Activated naive CD8-positive, alpha-beta T cell treated with anti-CD3 and anti-CD28 coated beads for 36 hours (primary cell): Measurements from ENCODE around the gene MCM6. TPM values are rescaled to one million over a fixed set of nuclear protein-coding genes. Genes with fewer than 3 reads are reported as not detected.
"Not testable (repeated sequence)": the region's sequence is repeated elsewhere in the genome, so short reads cannot be mapped to it uniquely, and the experiment has no call there.

Source experiments
- DNase-seq: peaks from one replicate; pipeline ENCODE4 v3.0.0; 2021
- H3K27ac Mint-ChIP-seq: one replicate; pipeline ENCODE4 v1.8.0; 2022; ENCODE audit warnings: mild to moderate bottlenecking, moderate library complexity, mixed read lengths
- H3K27me3 Mint-ChIP-seq: one replicate; pipeline ENCODE4 v1.8.0; 2022; ENCODE audit warnings: mild to moderate bottlenecking, mixed read lengths
- H3K36me3 Mint-ChIP-seq: one replicate; pipeline ENCODE4 v1.8.0; 2021; ENCODE audit warnings: mild to moderate bottlenecking, mixed read lengths
- H3K4me1 Mint-ChIP-seq: one replicate; pipeline ENCODE4 v1.8.0; 2021; ENCODE audit warnings: mixed read lengths
- H3K4me3 Mint-ChIP-seq: one replicate; pipeline ENCODE4 v1.8.0; 2022; ENCODE audit warnings: mild to moderate bottlenecking, moderate library complexity, mixed read lengths
- H3K9me3 Mint-ChIP-seq: one replicate; pipeline ENCODE4 v1.8.0; 2022; ENCODE audit warnings: mixed read lengths
- total RNA-seq, 2 experiments: library from RNA; stranded (reverse); gene quantifications; one replicate each; pipeline ENCODE4 v1.2.3, GENCODE V29; 2021

Gene MCM6
- 100 to 1,000 TPM; 229 to 232 TPM for total RNA-seq

DNA sequence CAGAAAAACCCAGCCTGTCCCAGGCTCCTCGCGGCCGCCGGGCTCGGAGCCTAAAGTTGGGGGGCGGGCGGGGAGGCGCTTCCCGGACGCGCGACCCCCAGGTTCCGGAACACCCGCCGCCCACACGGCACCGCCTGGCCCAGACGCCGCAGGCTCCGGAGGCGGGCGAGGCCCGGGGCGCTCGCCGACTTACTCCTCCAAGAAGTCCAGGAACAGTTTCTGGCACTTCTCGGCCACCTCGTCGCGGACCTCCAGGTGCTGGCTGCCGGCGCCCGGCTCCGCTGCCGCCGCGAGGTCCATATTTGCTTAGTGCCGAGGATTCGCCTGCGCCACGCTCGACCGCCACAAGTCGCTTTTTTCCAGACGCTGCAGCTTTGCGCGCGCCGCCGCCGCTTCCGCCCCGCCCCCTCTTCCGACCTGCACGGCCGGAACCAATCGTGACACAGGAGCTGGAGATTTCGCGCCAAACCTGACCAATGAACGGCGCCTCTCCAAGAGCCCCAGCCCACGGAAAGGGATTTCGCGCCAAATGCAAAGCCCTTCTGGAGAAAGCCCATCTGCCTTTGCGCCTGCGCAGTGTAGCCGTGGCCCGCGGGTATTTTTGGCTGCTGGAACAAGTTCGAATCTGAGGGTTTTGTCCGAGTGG, at the start of gene MCM6:
TSS of gene MCM6 (minus strand) at position 378 of the 646 bp plus-strand sequence. CDS start at position 300, 78 bp downstream.
- peak; percentile 99 for DNase-seq
- Mint-ChIP-seq H3K27ac (peak within 1 kb of the TSS; percentile 99), H3K4me3 (peak within 1 kb of the TSS; percentile 96), H3K4me1 (peaks cover 44% of the 10 kb centered on the region), H3K36me3 (peaks cover 44% of the 10 kb centered on the region), H3K27me3 (peaks cover 3% of the 10 kb centered on the region), H3K9me3 (no peaks in the 10 kb centered on the region)

DNA sequence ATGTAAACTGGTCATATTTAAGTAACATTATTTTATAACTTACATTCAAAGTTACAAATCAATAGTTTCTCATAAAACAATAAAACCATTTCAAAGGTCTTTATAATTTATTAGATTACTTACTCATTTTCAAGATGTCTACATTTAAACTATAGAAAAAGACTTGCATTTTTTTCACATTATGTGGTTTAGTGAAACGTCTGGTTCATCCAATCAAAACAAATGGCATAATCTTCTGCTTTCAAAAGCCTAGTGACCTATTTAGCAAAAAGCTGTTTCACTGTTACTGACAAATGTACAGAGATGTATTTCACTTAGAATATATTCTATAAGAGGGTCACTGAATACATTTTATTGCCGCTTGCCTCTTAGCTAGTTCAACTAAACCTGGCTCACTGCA, 49.3 kb upstream of the MCM6 start:
- Mint-ChIP-seq H3K36me3 (peaks cover 16% of the 10 kb centered on the region), H3K27ac (no peak overlapping the region), H3K4me3 (no peak overlapping the region), H3K4me1 (peaks cover 2% of the 10 kb centered on the region), H3K9me3 (no peaks in the 10 kb centered on the region), H3K27me3 (no peaks in the 10 kb centered on the region)
- DNase-seq, result no peak

DNA sequence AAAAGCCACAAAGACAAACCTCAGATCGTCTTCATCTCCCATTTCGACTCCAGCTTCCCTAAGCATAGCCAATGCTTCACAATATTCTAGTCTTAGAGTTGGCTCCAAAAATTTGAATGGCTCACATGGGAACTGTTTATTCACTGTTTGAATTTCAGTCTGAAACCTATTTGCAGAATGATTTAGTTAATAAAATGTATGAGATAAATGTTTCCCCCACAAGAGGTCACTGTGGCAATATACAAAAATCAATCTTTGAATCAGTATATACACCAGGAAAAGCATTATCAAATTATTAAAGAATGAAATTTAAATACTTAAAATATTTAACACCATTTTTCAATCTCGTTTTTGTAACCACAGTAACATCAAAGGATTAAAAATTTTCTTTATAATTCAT, 40.0 kb upstream of the MCM6 start:
- H3K4me3 Mint-ChIP-seq, result no peak overlapping the region
- H3K4me1 Mint-ChIP-seq, result peaks cover 6% of the 10 kb centered on the region
- DNase-seq, result no peak
- no peak overlapping the region for H3K27ac Mint-ChIP-seq
- peaks cover 7% of the 10 kb centered on the region for H3K36me3 Mint-ChIP-seq
- no peaks in the 10 kb centered on the region for H3K9me3 Mint-ChIP-seq
- H3K27me3 Mint-ChIP-seq, result no peaks in the 10 kb centered on the region

DNA sequence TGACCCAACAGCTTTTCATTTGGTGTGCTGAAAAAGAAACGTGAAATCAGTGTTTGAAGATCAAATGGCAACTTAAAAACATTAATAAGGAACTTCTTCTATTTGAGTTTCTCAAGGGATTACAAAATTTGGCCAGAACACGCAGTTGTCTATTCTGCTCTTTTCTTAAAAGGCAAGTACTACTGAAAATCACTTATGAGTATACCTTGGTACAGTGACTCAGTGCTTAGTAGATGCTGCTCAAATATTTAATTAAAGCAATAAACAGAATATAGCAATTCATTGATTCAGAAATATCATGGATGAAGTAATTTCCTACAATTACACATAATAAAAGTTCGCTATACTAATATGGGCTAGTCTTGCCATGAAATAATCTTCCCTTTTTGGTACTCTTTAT, 38.2 kb upstream of the MCM6 start:
- no peaks in the 10 kb centered on the region for H3K27me3 Mint-ChIP-seq
- H3K36me3 Mint-ChIP-seq, result peaks cover 12% of the 10 kb centered on the region
- DNase-seq, result no peak
- H3K27ac Mint-ChIP-seq, result no peak overlapping the region
- no peaks in the 10 kb centered on the region for H3K9me3 Mint-ChIP-seq
- H3K4me1 Mint-ChIP-seq, result peaks cover 9% of the 10 kb centered on the region
- H3K4me3 Mint-ChIP-seq, result no peak overlapping the region

DNA sequence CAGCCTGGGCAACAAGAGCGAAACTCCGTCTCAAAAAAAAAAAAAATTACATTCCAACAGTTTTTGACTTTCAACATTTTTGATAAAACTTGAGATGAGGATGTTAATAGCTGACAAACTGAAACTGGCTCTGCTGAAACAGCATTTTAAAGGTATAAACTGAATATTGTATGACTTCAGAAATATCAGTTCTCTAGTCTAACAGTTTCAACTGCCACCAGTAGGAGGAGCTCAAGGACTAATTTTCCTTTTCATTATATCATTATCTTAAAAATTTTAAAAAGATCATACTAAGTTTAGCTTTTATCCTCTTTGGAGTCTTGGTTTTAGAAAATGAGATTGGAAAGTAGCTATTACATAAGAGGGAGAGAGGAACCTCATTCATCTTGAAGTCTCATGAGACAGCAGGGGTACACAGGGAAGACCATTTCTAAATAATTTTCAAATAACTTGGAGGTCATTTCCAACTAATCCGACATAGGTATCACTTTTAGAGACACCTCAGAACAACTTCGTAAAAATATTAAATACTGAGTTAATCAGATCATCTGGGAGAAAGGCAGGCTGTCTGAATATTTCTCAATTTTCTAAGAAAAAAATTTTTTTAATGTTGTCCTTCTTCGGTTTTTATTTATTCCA, 37.6 kb upstream of the MCM6 start:
- no peaks in the 10 kb centered on the region for H3K9me3 Mint-ChIP-seq
- no peak overlapping the region for H3K27ac Mint-ChIP-seq
- DNase-seq, result no peak
- H3K4me3 Mint-ChIP-seq, result no peak overlapping the region
- no peaks in the 10 kb centered on the region for H3K27me3 Mint-ChIP-seq
- H3K36me3 Mint-ChIP-seq, result peaks cover 14% of the 10 kb centered on the region
- H3K4me1 Mint-ChIP-seq, result peaks cover 9% of the 10 kb centered on the region

DNA sequence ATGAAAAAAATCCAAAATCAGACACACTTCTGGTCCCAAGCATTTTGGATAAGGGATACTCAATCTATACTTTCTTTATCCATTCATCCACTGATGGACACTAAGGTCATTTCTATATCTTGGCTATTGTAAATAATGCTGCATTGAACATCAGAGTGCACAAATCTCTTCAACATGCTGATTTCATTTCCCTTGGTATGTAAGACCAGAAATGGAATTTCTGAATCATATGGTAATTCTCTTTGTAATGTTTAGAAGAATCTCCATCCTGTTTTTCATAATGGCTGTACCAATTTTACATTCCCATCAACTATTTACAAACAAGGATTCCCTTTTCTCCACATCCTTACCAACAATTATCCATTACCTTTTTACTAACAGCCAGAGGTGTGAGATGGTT, 33.7 kb upstream of the MCM6 start:
- no peak overlapping the region for H3K27ac Mint-ChIP-seq
- peaks cover 3% of the 10 kb centered on the region for H3K4me1 Mint-ChIP-seq
- no peak for DNase-seq
- no peak overlapping the region for H3K4me3 Mint-ChIP-seq
- H3K9me3 Mint-ChIP-seq, result no peaks in the 10 kb centered on the region
- no peaks in the 10 kb centered on the region for H3K27me3 Mint-ChIP-seq
- peaks cover 27% of the 10 kb centered on the region for H3K36me3 Mint-ChIP-seq

DNA sequence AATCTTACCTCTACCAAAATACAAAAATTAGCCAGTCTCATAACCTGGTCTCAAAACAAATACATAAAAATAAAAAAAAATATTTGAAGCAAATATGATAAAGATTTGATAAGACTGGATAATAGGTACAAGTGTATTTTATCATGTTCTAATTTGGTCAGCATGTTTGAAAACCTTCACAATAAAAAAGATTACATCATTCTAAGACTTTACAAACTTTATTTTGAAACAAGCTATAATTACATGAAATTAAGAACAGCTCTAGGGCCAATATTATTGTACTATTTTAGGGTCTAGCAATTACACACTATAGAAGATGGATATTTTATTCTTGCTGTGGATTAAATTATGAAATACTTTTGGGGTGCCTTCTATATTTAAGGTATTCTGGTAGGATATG, 29.4 kb upstream of the MCM6 start:
- H3K36me3 Mint-ChIP-seq, result peaks cover 23% of the 10 kb centered on the region
- H3K27ac Mint-ChIP-seq, result no peak overlapping the region
- H3K9me3 Mint-ChIP-seq, result no peaks in the 10 kb centered on the region
- H3K4me1 Mint-ChIP-seq, result peaks cover 3% of the 10 kb centered on the region
- H3K4me3 Mint-ChIP-seq, result no peak overlapping the region
- no peaks in the 10 kb centered on the region for H3K27me3 Mint-ChIP-seq
- no peak for DNase-seq

DNA sequence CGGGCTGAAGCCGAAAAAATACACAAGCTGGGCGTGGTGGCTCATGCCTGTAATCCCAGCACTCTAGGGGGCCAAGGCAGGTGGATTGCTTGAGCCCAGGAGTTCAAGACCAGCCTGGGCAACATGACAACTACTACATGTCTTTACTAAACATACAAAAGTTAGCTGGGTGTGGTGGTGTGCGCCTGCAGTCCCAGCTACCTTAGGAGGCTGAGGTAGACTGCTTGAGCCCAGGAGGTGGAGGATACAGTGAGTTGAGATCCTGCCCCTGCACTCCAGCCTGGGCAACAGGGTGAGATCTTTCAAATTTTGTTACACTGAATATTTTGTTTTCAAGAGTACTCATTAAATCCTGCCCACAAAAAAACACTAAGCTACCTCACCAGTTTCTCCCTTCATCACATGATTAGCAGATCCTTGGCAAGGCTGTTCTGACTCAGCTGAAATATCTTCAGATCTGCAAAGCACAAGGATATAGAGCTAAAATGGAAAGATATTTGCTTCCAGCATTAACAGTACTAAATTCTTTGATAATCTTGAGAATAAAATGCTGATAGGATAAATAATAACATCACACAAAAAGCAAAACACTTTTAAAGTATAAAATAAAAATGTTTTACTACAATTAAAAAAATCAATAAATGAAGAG, 28.2 kb upstream of the MCM6 start:
- H3K9me3 Mint-ChIP-seq, result no peaks in the 10 kb centered on the region
- no peaks in the 10 kb centered on the region for H3K27me3 Mint-ChIP-seq
- peaks cover 19% of the 10 kb centered on the region for H3K36me3 Mint-ChIP-seq
- no peak for DNase-seq
- H3K27ac Mint-ChIP-seq, result no peak overlapping the region
- no peaks in the 10 kb centered on the region for H3K4me1 Mint-ChIP-seq
- H3K4me3 Mint-ChIP-seq, result no peak overlapping the region

DNA sequence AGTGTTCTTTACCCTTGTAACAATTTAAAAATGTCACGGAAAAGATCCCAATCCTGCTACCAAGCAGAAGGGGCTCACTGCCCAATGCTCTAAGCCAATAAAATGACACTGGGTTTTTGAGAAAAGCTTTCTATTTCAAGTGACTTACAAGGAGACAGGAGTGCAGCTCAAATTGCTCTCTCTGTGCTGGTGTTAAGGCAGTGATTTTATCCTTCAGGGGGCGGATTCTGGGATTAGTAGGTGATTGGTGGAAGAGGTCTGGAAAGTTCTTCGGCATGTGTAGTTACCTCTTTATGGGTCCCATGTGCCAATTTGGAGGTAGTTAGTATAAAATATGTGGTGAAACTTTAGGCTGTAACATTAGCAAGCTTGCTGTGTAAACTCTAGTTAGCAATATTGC, 27.4 kb upstream of the MCM6 start:
- no peak for DNase-seq
- no peak overlapping the region for H3K27ac Mint-ChIP-seq
- no peak overlapping the region for H3K4me3 Mint-ChIP-seq
- H3K9me3 Mint-ChIP-seq, result no peaks in the 10 kb centered on the region
- H3K4me1 Mint-ChIP-seq, result no peaks in the 10 kb centered on the region
- H3K27me3 Mint-ChIP-seq, result no peaks in the 10 kb centered on the region
- peaks cover 13% of the 10 kb centered on the region for H3K36me3 Mint-ChIP-seq

DNA sequence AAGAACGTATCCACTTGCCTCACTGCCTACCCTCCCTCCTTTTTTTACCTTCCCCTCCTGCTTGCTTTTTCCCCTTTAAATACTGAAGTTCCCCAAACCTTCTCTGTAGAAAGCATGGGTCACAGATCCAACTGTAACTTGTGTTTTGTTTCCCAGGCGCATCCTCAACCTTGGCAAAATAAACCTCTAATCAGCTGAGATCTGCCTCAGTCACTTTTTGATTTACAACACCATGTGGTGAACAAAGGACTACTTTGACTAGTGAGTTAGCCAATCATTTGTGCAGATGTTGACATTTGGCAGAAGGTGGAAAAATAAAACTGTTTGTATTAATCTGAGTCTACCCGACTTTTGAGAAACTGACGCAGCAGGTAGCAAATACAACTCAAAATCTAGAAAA, 23.3 kb upstream of the MCM6 start:
- no peaks in the 10 kb centered on the region for H3K36me3 Mint-ChIP-seq
- H3K9me3 Mint-ChIP-seq, result no peaks in the 10 kb centered on the region
- H3K27me3 Mint-ChIP-seq, result no peaks in the 10 kb centered on the region
- no peaks in the 10 kb centered on the region for H3K4me1 Mint-ChIP-seq
- no peak overlapping the region for H3K4me3 Mint-ChIP-seq
- no peak overlapping the region for H3K27ac Mint-ChIP-seq
- no peak for DNase-seq

DNA sequence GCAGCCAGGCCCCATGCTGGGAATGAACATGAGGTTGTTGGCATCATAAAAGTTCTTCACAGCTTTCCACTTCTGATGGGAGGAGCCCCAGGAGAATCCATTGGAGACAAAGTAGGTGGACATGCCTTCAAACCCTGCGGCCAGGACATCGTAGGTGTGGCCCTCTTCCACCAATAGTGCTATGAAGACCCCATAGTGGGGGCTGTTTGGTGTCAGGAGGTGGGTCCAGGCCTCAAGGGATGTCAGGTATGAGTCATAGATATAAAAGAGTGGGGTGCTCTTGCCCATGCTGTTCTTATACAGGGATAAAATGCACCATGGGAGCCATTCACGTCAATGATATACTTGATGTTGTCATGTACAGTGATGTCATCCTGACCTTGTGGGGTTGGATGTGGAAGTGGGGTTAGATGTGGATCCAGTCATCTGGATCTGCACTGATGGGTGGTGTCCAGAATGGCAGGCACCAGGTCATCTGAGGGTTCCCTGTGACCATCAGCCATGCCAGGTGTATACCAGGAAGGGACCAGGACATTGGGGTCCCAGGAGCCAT, 22.1 kb upstream of the MCM6 start:
- Mint-ChIP-seq H3K27me3 (no peaks in the 10 kb centered on the region), H3K4me3 (no peak overlapping the region), H3K9me3 (no peaks in the 10 kb centered on the region), H3K27ac (no peak overlapping the region), H3K36me3 (no peaks in the 10 kb centered on the region), H3K4me1 (no peaks in the 10 kb centered on the region)
- DNase-seq, result no peak

DNA sequence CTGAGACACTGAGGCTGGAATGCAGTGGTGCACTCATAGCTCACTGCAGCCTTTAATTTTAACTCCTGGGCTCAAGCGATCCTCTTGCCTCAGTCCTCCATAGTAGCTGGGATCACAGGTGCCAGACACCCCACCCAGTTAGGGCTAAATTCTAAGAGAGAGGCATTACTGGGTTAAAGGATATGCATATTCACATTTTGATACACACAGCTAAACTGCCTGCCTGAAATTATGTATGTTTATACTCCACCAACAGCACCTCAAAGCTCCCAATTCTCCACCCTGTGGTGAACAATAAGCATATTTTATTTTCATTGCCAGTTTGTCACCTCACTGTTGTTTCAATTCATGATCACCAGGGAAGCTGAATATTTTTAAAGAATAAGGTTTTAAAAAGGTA, 18.7 kb upstream of the MCM6 start:
- no peak for DNase-seq
- H3K9me3 Mint-ChIP-seq, result no peaks in the 10 kb centered on the region
- H3K27me3 Mint-ChIP-seq, result no peaks in the 10 kb centered on the region
- H3K27ac Mint-ChIP-seq, result no peak overlapping the region
- no peak overlapping the region for H3K4me3 Mint-ChIP-seq
- H3K36me3 Mint-ChIP-seq, result no peaks in the 10 kb centered on the region
- no peaks in the 10 kb centered on the region for H3K4me1 Mint-ChIP-seq

DNA sequence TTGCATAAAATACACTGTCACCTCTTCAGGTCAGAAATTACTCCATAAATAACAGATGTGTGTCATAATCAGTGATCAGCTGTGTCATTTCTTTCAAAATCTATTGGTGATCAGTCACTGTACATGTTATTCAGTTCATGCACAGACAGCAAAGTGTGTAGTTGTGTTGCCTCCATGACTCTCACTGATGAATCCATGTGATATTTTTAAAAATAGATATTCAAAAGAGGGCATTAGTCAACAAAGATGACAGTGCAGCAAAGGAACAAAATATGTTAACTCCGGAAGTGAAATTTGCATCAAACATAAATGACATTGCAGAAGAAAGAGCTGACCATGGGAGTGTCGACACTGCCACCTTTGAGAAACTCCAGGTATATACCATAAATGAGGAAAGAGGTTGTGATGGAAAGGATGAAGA, 17.1 kb upstream of the MCM6 start:
- no peak overlapping the region for H3K27ac Mint-ChIP-seq
- no peaks in the 10 kb centered on the region for H3K9me3 Mint-ChIP-seq
- H3K27me3 Mint-ChIP-seq, result no peaks in the 10 kb centered on the region
- no peak for DNase-seq
- H3K4me3 Mint-ChIP-seq, result no peak overlapping the region
- no peaks in the 10 kb centered on the region for H3K4me1 Mint-ChIP-seq
- H3K36me3 Mint-ChIP-seq, result no peaks in the 10 kb centered on the region

DNA sequence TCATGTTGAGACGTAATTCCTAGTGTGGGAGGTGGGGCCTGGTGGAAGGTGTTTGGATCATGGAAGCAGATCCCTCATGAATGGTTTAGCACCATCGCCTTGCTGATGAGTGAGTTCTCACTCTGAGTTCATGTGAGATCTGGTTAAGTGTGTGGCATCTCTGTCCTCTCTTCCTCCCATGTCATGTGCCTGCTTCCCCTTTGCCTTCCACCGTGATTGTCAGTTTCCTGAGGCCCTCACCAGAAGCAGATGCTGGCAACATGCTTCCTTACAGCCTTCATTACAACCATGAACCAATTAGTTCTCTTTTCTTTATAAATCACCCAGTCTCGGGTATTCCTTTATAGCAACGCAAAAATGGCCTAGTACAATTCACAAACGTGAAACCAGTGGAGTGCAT, 14.6 kb upstream of the MCM6 start:
- Mint-ChIP-seq H3K27ac (no peak overlapping the region), H3K4me3 (no peak overlapping the region), H3K4me1 (no peaks in the 10 kb centered on the region), H3K9me3 (no peaks in the 10 kb centered on the region), H3K27me3 (no peaks in the 10 kb centered on the region), H3K36me3 (peaks cover 3% of the 10 kb centered on the region)
- no peak for DNase-seq

DNA sequence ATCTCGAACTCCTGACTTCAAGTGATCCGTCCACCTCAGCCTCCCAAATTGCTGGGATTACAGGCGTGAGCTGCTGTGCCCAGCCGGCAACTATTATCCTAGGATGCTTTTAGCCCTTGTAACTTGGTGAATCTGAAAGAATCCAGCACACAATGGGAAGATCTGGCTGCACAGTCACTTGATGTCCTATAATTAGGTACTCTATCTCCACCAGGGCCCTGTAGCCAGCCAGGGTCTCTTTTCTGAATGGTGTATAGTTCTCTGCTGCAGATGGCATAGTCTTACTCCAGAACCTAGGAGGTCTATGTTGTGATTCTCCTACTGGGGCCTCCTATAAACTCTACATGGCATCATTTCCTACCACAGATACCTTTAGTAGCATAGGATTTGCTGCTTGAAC, 13.9 kb upstream of the MCM6 start:
- Mint-ChIP-seq H3K9me3 (no peaks in the 10 kb centered on the region), H3K4me3 (no peak overlapping the region), H3K36me3 (peaks cover 3% of the 10 kb centered on the region), H3K4me1 (no peaks in the 10 kb centered on the region), H3K27ac (no peak overlapping the region), H3K27me3 (no peaks in the 10 kb centered on the region)
- no peak for DNase-seq

DNA sequence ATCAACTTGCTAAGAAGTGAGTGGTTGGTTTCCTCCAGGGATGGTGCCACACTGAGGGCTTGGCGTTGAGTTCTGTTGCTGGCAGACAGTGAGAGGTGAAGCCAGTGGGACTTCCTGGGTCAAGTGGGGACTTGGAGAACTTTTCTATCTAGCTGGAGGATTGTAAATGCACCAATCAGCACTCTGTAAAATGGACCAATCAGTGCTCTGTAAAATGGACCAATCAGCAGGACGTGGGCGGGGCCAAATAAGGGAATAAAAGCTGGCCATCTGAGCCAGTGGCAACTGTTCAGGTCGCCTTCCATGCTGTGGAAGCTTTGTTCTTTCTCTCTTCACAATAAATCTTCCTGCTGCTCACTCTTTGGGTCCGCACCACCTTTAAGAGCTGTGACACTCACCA, 12.3 kb upstream of the MCM6 start:
- not testable (repeated sequence) for H3K27ac Mint-ChIP-seq, H3K4me3 Mint-ChIP-seq, H3K9me3 Mint-ChIP-seq, DNase-seq, H3K4me1 Mint-ChIP-seq, H3K27me3 Mint-ChIP-seq, H3K36me3 Mint-ChIP-seq
